WTC11 (cell line): ENCODE results near the gene BRSK2.

ENCODE experiments used
- AR ChIP-seq: fragments of 250-450 bp; sonication (Bioruptor Pico); IDR thresholded peaks from 2 replicates; pipeline ENCODE4 v1.9.0; 2021; ENCODE audit warnings: mild to moderate bottlenecking
- CBFB ChIP-seq: sonication (generic); formaldehyde crosslinking; IDR thresholded peaks from 2 replicates; pipeline ENCODE4 v1.8.1; 2022; ENCODE audit warnings: mild to moderate bottlenecking, low read depth, missing genetic modification reagents
- CTCF ChIP-seq: fragments of 200-600 bp; IDR thresholded peaks from 2 replicates; pipeline ENCODE4 v1.8.0; 2022; ENCODE audit warnings: antibody characterized with exemption
- ELF4 ChIP-seq: sonication (generic); formaldehyde crosslinking; IDR thresholded peaks from 2 replicates; pipeline ENCODE4 v1.8.1; 2022; ENCODE audit warnings: low read depth, mild to moderate bottlenecking, moderate library complexity, missing genetic modification reagents
- EMX1 ChIP-seq: fragments of 250-450 bp; sonication (Bioruptor Pico); IDR thresholded peaks from 2 replicates; pipeline ENCODE4 v1.8.0; 2021; ENCODE audit warnings: mild to moderate bottlenecking
- HMGXB4 ChIP-seq: sonication (generic); formaldehyde crosslinking; IDR thresholded peaks from 2 replicates; pipeline ENCODE4 v1.8.1; 2023; ENCODE audit warnings: mild to moderate bottlenecking, moderate library complexity, missing genetic modification reagents
- IRF1 ChIP-seq: sonication (generic); formaldehyde crosslinking; IDR thresholded peaks from 2 replicates; pipeline ENCODE4 v1.8.0; 2023; ENCODE audit warnings: missing genetic modification reagents
- MAX ChIP-seq: sonication (generic); formaldehyde crosslinking; IDR thresholded peaks from 2 replicates; pipeline ENCODE4 v1.8.0; 2022; ENCODE audit warnings: mild to moderate bottlenecking, missing genetic modification reagents
- NR1H2 ChIP-seq: sonication (generic); formaldehyde crosslinking; IDR thresholded peaks from 2 replicates; pipeline ENCODE4 v1.9.0; 2021; ENCODE audit warnings: mild to moderate bottlenecking, moderate library complexity, missing genetic modification reagents
- SP1 ChIP-seq: sonication (generic); formaldehyde crosslinking; conservative IDR thresholded peaks from 2 replicates; pipeline ENCODE4 v1.8.1; 2022; ENCODE audit warnings: missing genetic modification reagents
- TCF7 ChIP-seq: sonication (generic); formaldehyde crosslinking; IDR thresholded peaks from 2 replicates; pipeline ENCODE4 v1.8.0; 2022; ENCODE audit warnings: mild to moderate bottlenecking, low read depth, missing genetic modification reagents, moderate library complexity
- USF1 ChIP-seq: sonication (generic); formaldehyde crosslinking; IDR thresholded peaks from 2 replicates; pipeline ENCODE4 v1.8.0; 2022; ENCODE audit warnings: mild to moderate bottlenecking, missing genetic modification reagents
- ZNF281 ChIP-seq: sonication (generic); formaldehyde crosslinking; IDR thresholded peaks from 2 replicates; pipeline ENCODE4 v1.8.0; 2023; ENCODE audit warnings: mild to moderate bottlenecking, missing genetic modification reagents

- TF ChIP-seq CTCF = no peak
- TF ChIP-seq CBFB = no peak
- TF ChIP-seq AR (CRISPR knock-in tag) = no peak
- TF ChIP-seq IRF1 = no peak
- no peak for TF ChIP-seq MAX
- no peak for TF ChIP-seq HMGXB4 (CRISPR knock-in tag)
- no peak for TF ChIP-seq ELF4 (CRISPR knock-in tag)
- TF ChIP-seq TCF7 (CRISPR knock-in tag) = no peak
- TF ChIP-seq SP1 (CRISPR knock-in tag) = no peak
- no peak for TF ChIP-seq USF1 (CRISPR knock-in tag)
- no peak for TF ChIP-seq NR1H2
- TF ChIP-seq EMX1 (CRISPR knock-in tag) = no peak
- no peak for TF ChIP-seq ZNF281
These were observed 6.7 kb downstream of the BRSK2 start for GRCh38 chr11:1396375-1396841.
